ENCODE data around the gene UCK2.

DNA sequence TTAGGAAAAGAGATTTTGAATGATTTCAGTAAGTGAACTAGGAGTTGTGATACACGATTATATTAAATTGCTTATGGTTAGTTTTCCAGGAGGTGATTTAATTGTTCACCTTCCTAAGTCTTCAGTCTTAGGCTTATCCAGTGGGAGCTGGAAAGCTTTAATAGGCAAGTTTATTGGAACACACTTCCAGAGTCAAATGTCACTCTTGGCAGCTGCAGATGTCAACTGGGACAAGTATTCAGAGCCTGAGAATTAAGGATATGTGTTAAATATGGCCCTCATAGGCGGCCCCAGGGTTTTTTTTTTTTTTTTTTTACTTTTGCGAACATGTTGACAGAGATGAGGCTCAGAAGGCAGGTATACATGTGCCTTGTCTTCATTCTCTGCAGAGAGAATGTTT is 29.2 kb downstream of the UCK2 start:
- TF ChIP-seq, protein P1, sequence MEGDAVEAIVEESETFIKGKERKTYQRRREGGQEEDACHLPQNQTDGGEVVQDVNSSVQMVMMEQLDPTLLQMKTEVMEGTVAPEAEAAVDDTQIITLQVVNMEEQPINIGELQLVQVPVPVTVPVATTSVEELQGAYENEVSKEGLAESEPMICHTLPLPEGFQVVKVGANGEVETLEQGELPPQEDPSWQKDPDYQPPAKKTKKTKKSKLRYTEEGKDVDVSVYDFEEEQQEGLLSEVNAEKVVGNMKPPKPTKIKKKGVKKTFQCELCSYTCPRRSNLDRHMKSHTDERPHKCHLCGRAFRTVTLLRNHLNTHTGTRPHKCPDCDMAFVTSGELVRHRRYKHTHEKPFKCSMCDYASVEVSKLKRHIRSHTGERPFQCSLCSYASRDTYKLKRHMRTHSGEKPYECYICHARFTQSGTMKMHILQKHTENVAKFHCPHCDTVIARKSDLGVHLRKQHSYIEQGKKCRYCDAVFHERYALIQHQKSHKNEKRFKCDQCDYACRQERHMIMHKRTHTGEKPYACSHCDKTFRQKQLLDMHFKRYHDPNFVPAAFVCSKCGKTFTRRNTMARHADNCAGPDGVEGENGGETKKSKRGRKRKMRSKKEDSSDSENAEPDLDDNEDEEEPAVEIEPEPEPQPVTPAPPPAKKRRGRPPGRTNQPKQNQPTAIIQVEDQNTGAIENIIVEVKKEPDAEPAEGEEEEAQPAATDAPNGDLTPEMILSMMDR (IDR thresholded peaks at IDR 0.05): no peak
- TF ChIP-seq POLR2A (IDR thresholded peaks at IDR 0.05): no peak
